ENCODE measurements around the gene MICAL3. TPM values are rescaled to one million over a fixed set of nuclear protein-coding genes. Genes with fewer than 3 reads are reported as not detected.
A peak's percentile ranks its signal among the peaks of the same experiment; 100 is the strongest.
"Not testable (repeated sequence)": the region's sequence is repeated elsewhere in the genome, so short reads cannot be mapped to it uniquely, and the experiment has no call there.

The MICAL3 gene
- total RNA-seq, 1 experiment from 2014 or later: 23.7 TPM

- ChIA-PET CTCF (no interaction called here), POLR2A (ENCODE audit: unreplicated experiment) (no interaction called here)
- ATAC-seq: no peak
- Histone ChIP-seq H3K9me3 (ENCODE audit: low read length) (no peaks in the 10 kb centered on the region), H3K27ac (ENCODE audit: low read length) (no peak overlapping the region), H3K9me2 (replicated peaks; ENCODE audit: low read length) (no peaks in the 10 kb centered on the region), H3K4me2 (ENCODE audit: low read length) (no peak overlapping the region), H2AFZ (ENCODE audit: low read length) (no peak overlapping the region), H3K27me3 (ENCODE audit: low read length) (no peaks in the 10 kb centered on the region), H3K4me3 (ENCODE audit: low read length) (no peak overlapping the region), H4K20me1 (ENCODE audit: low read length) (no peaks in the 10 kb centered on the region), H3K79me2 (ENCODE audit: low read length) (no peaks in the 10 kb centered on the region), H3K36me3 (ENCODE audit: low read depth, low read length) (no peaks in the 10 kb centered on the region), H3K4me1 (ENCODE audit: insufficient read depth, low read length) (peaks cover 40% of the 10 kb centered on the region), H3K9ac (ENCODE audit: low read length) (no peak overlapping the region), H3F3A (ENCODE audit: low read length, unreplicated experiment) (peaks cover 17% of the 10 kb centered on the region)
- no peak for TF ChIP-seq EZH2 (IDR thresholded peaks at IDR 0.05; ENCODE audit: low read length, unreplicated experiment)
- TF ChIP-seq EZH2phosphoT487 (IDR thresholded peaks at IDR 0.05; ENCODE audit: borderline replicate concordance, low read length): no peak
- TF ChIP-seq CTCF (conservative IDR thresholded peaks at IDR 0.05; ENCODE audit: low read depth, low read length): no peak
- BruUV-seq (replicated peaks): no TSS peak
- no peak for DNase-seq
- intact Hi-C loops (cut with micrococcal nuclease): loop anchor here (10.0 kb wide), 1 partner anchor 195 kb away; no protein-coding TSS in a partner anchor
Measured at GRCh38 chr22:18029686-18030267, 5.4 kb upstream of the MICAL3 start.

- Histone ChIP-seq H3K9me2 (replicated peaks; ENCODE audit: low read length) (no peaks in the 10 kb centered on the region), H3K9me3 (ENCODE audit: low read length) (no peaks in the 10 kb centered on the region), H3K4me2 (ENCODE audit: low read length) (no peak overlapping the region), H2AFZ (ENCODE audit: low read length) (no peak overlapping the region), H3K4me1 (ENCODE audit: insufficient read depth, low read length) (peaks cover 38% of the 10 kb centered on the region), H4K20me1 (ENCODE audit: low read length) (no peaks in the 10 kb centered on the region), H3K9ac (ENCODE audit: low read length) (no peak overlapping the region), H3F3A (ENCODE audit: low read length, unreplicated experiment) (peaks cover 17% of the 10 kb centered on the region), H3K4me3 (ENCODE audit: low read length) (no peak overlapping the region), H3K79me2 (ENCODE audit: low read length) (no peaks in the 10 kb centered on the region), H3K27ac (ENCODE audit: low read length) (no peak overlapping the region), H3K27me3 (ENCODE audit: low read length) (no peaks in the 10 kb centered on the region), H3K36me3 (ENCODE audit: low read depth, low read length) (no peaks in the 10 kb centered on the region)
- TF ChIP-seq EZH2 (IDR thresholded peaks at IDR 0.05; ENCODE audit: low read length, unreplicated experiment) (no peak), CTCF (conservative IDR thresholded peaks at IDR 0.05; ENCODE audit: low read depth, low read length) (no peak), EZH2phosphoT487 (IDR thresholded peaks at IDR 0.05; ENCODE audit: borderline replicate concordance, low read length) (no peak)
- DNase-seq: peak; percentile 19
- no TSS peak for BruUV-seq (replicated peaks)
- intact Hi-C loops (cut with micrococcal nuclease): loop anchor here (10.0 kb wide), 1 partner anchor 194 kb away; no protein-coding TSS in a partner anchor
- no peak for ATAC-seq
- CTCF ChIA-PET: interaction anchor here (1.3 kb wide), 1 partner anchor 47 kb away, joined by 6 read pairs; no protein-coding TSS in a partner anchor
- POLR2A ChIA-PET (ENCODE audit: unreplicated experiment): no interaction called here
Measured at GRCh38 chr22:18028817-18029527, 4.6 kb upstream of the MICAL3 start.

GRCh38 chr22:18025898-18026297 lies 1.5 kb upstream of the MICAL3 start:
- H3K27ac ChIP-seq (ENCODE audit: low read length); H3K9ac ChIP-seq (ENCODE audit: low read length); H4K20me1 ChIP-seq (ENCODE audit: low read length); H3K27me3 ChIP-seq (ENCODE audit: low read length); H3K4me2 ChIP-seq (ENCODE audit: low read length); H3F3A ChIP-seq (ENCODE audit: low read length, unreplicated experiment); H3K36me3 ChIP-seq (ENCODE audit: low read depth, low read length); ATAC-seq; H2AFZ ChIP-seq (ENCODE audit: low read length); H3K9me3 ChIP-seq (ENCODE audit: low read length); H3K4me3 ChIP-seq (ENCODE audit: low read length); DNase-seq; H3K9me2 ChIP-seq (replicated peaks; ENCODE audit: low read length); BruUV-seq (replicated peaks): not testable (repeated sequence)
- intact Hi-C loops (cut with micrococcal nuclease): loop anchor here (2.0 to 10.0 kb wide), 2 partner anchors 51 to 191 kb away; partner anchors contain the start of gene PEX26
- ChIA-PET POLR2A (ENCODE audit: unreplicated experiment) (interaction anchor here (0.8 kb wide), 1 partner anchor 387 kb away, joined by 15 read pairs; no protein-coding TSS in a partner anchor), CTCF (interaction anchor here (3.7 kb wide), 1 partner anchor 50 kb away, joined by 18 read pairs; no protein-coding TSS in a partner anchor)
- peaks cover 24% of the 10 kb centered on the region for H3K79me2 ChIP-seq (ENCODE audit: low read length)
- H3K4me1 ChIP-seq (ENCODE audit: insufficient read depth, low read length): peaks cover 19% of the 10 kb centered on the region
